SK-N-SH (cell line): ENCODE data around the gene SLC41A2. TPM values are rescaled to one million over a fixed set of nuclear protein-coding genes. Genes with fewer than 3 reads are reported as not detected.

Source experiments
- CTCF ChIA-PET: fragments of 300-600, 350-600 bp; formaldehyde crosslinking; extraction: SDS; loops from one replicate; lab custom pipeline; 2021; lab: Yijun Ruan, JAX
- POLR2A ChIA-PET: fragments of 350-600 bp; sonication (Branson Sonifier 250); formaldehyde crosslinking; extraction: SDS; loops from one replicate; lab custom pipeline; 2020; ENCODE audit warnings: antibody characterized with exemption, inconsistent platforms; lab: Yijun Ruan, JAX
- DNase-seq: peaks from one replicate; pipeline ENCODE4 v3.0.0; 2012
- H2AFZ ChIP-seq: fragments of 200-600 bp; sonication (generic); 2 replicates; pipeline ENCODE4 v1.8.1; 2016; ENCODE audit warnings: antibody characterized with exemption, mild to moderate bottlenecking, low read depth
- H3F3A ChIP-seq: fragments of 200-600 bp; sonication (generic); replicated peaks from 2 replicates; pipeline ENCODE3; 2016; ENCODE audit warnings: antibody characterized with exemption, mild to moderate bottlenecking; ENCODE audit not compliant: insufficient read depth
- H3K27ac ChIP-seq, 2 experiments: fragments of 200-500 bp in 1 of 2; fragments of 200-600 bp in 1 of 2; sonication (Bioruptor generic) in 1 of 2; sonication (generic), shearing (Covaris generic) in 1 of 2; 2 replicates each; pipeline versions ENCODE4 v1.5.1 to v1.6.1; 2014 to 2016; ENCODE audit warnings: low read depth in 2 of 2, inconsistent platforms in 1 of 2, low read length in 1 of 2, mild to moderate bottlenecking in 1 of 2, mixed read lengths in 1 of 2
- H3K27me3 ChIP-seq: fragments of 200-600 bp; sonication (generic), shearing (Covaris generic); 2 replicates; pipeline ENCODE4 v1.6.1; 2016; ENCODE audit warnings: mixed run types; ENCODE audit not compliant: insufficient read depth
- H3K36me3 ChIP-seq, 2 experiments: fragments of 200-500 bp in 1 of 2; fragments of 200-600 bp in 1 of 2; sonication (Bioruptor generic) in 1 of 2; sonication (generic) in 1 of 2; replicated peaks in 1 of 2; 2 replicates each; pipeline versions ENCODE3 to v1.5.1; 2014 to 2016; ENCODE audit warnings: low read length in 1 of 2, mild to moderate bottlenecking in 1 of 2; ENCODE audit not compliant: insufficient read depth in 2 of 2, control insufficient read depth in 1 of 2
- H3K4me1 ChIP-seq, 2 experiments: fragments of 200-500 bp in 1 of 2; fragments of 200-600 bp in 1 of 2; sonication (Bioruptor generic) in 1 of 2; sonication (generic), shearing (Covaris generic) in 1 of 2; 2 replicates each; pipeline versions ENCODE4 v1.5.1 to v1.6.1; 2014 to 2016; ENCODE audit warnings: low read depth in 1 of 2, low read length in 1 of 2, mixed run types in 1 of 2; ENCODE audit not compliant: insufficient read depth in 2 of 2, control insufficient read depth in 1 of 2
- H3K4me2 ChIP-seq: fragments of 200-600 bp; sonication (generic), shearing (Covaris generic); 2 replicates; pipeline ENCODE4 v1.6.1; 2017; ENCODE audit warnings: mixed run types
- H3K4me3 ChIP-seq, 2 experiments: fragments of 200-500 bp in 1 of 2; fragments of 200-600 bp in 1 of 2; sonication (Bioruptor generic) in 1 of 2; sonication (generic), shearing (Covaris generic) in 1 of 2; 2 replicates each; pipeline versions ENCODE4 v1.5.1 to v1.8.1; 2014 to 2016; ENCODE audit warnings: low read depth in 2 of 2, inconsistent platforms in 1 of 2, low read length in 1 of 2, mild to moderate bottlenecking in 1 of 2, mixed read lengths in 1 of 2, moderate library complexity in 1 of 2
- H3K79me2 ChIP-seq: fragments of 200-600 bp; sonication (generic); 2 replicates; pipeline ENCODE4 v1.8.1; 2017; ENCODE audit warnings: mild to moderate bottlenecking; ENCODE audit not compliant: insufficient read depth
- H3K9ac ChIP-seq: fragments of 200-600 bp; sonication (generic); 2 replicates; pipeline ENCODE4 v1.6.1; 2017; ENCODE audit warnings: mixed run types
- H3K9me2 ChIP-seq: fragments of 200-600 bp; sonication (generic); 2 replicates; pipeline ENCODE4 v1.6.1; 2017; ENCODE audit warnings: mixed run types
- H3K9me3 ChIP-seq: fragments of 200-600 bp; sonication (generic); 2 replicates; pipeline ENCODE4 v1.6.1; 2017; ENCODE audit warnings: mixed run types, mild to moderate bottlenecking, moderate library complexity
- H4K20me1 ChIP-seq: fragments of 200-600 bp; sonication (generic); 2 replicates; pipeline ENCODE4 v1.6.1; 2017; ENCODE audit warnings: mild to moderate bottlenecking, mixed run types; ENCODE audit not compliant: insufficient read depth
- CTCF ChIP-seq: fragments of 200-600 bp; sonication (generic); IDR thresholded peaks from 2 replicates; pipeline ENCODE4 v1.6.1; 2017; ENCODE audit warnings: antibody characterized with exemption, mild to moderate bottlenecking, moderate library complexity
- ELF1 ChIP-seq: IDR thresholded peaks from 2 replicates; pipeline ENCODE4 v1.4.0; 2012
- EP300 ChIP-seq, 2 experiments: IDR thresholded peaks; 2 replicates each; pipeline versions ENCODE4 v1.4.0 to v1.6.1; 2012; ENCODE audit warnings: borderline replicate concordance in 1 of 2, low read depth in 1 of 2, low read length in 1 of 2
- EZH2phosphoT487 ChIP-seq: fragments of 200-600 bp; sonication (generic); IDR thresholded peaks from 2 replicates; pipeline ENCODE4 v1.6.1; 2017; ENCODE audit warnings: low read depth, mixed run types, mild to moderate bottlenecking, antibody characterized with exemption, moderate library complexity, borderline replicate concordance
- FOSL2 ChIP-seq: IDR thresholded peaks from 2 replicates; pipeline ENCODE4 v1.4.0; 2012; ENCODE audit warnings: low read depth, mild to moderate bottlenecking, moderate library complexity, borderline replicate concordance
- FOXJ3 ChIP-seq: sonication (generic); formaldehyde crosslinking; IDR thresholded peaks from 2 replicates; pipeline ENCODE4 v1.5.1; 2020; ENCODE audit warnings: mild to moderate bottlenecking, missing genetic modification reagents
- FOXM1 ChIP-seq: IDR thresholded peaks from 2 replicates; pipeline ENCODE4 v1.4.0; 2012; ENCODE audit warnings: low read depth, mild to moderate bottlenecking
- GABPA ChIP-seq: IDR thresholded peaks from 2 replicates; pipeline ENCODE4 v1.4.0; 2012; ENCODE audit warnings: low read depth, mild to moderate bottlenecking
- IRF3 ChIP-seq: fragments of 150-350 bp; IDR thresholded peaks from 2 replicates; pipeline ENCODE4 v1.6.1; 2016; ENCODE audit warnings: mild to moderate bottlenecking, low read depth, low read length
- MAX ChIP-seq: IDR thresholded peaks from 2 replicates; pipeline ENCODE4 v1.4.0; 2012; ENCODE audit warnings: low read depth
- MEF2A ChIP-seq: IDR thresholded peaks from 2 replicates; pipeline ENCODE4 v1.4.0; 2012; ENCODE audit warnings: low read depth, borderline replicate concordance
- NFIC ChIP-seq: IDR thresholded peaks from 2 replicates; pipeline ENCODE4 v1.4.0; 2012; ENCODE audit warnings: borderline replicate concordance
- NRF1 ChIP-seq: IDR thresholded peaks from 2 replicates; pipeline ENCODE4 v1.6.1; 2012; ENCODE audit warnings: low read depth, mild to moderate bottlenecking, low read length
- PBX3 ChIP-seq: IDR thresholded peaks from 2 replicates; pipeline ENCODE4; 2012
- POLR2AphosphoS5 ChIP-seq: IDR thresholded peaks from 2 replicates; pipeline ENCODE4 v1.6.1; 2012; ENCODE audit warnings: low read depth, low read length
- SMC3 ChIP-seq: IDR thresholded peaks from 2 replicates; pipeline ENCODE4 v1.6.1; 2012; ENCODE audit warnings: low read depth, low read length, improper control_type of control experiment
- YY1 ChIP-seq: IDR thresholded peaks from 2 replicates; pipeline ENCODE4 v1.4.0; 2012; ENCODE audit warnings: low read depth, mild to moderate bottlenecking
- WGBS: methylation state at CpG from one replicate; pipeline ENCODE4 v1.1.6; 2017; ENCODE audit warnings: low lambda C conversion rate; 5-methylcytosine and 5-hydroxymethylcytosine counted together
- polyA plus RNA-seq, 3 experiments: library from polyadenylated mRNA; depleted of rRNA; stranded (reverse); fragments of >200 nt; gene quantifications; 2 replicates each; pipeline ENCODE4 v1.2.3, GENCODE V29; 2012
- TF ChIP-seq, protein P1 (sequence below): IDR thresholded peaks from 2 replicates; pipeline ENCODE4 v1.4.0; 2012; ENCODE audit warnings: low read depth, borderline replicate concordance

Gene SLC41A2
- polyA plus RNA-seq, 1 of the 3 experiments (the other 2 are of a cell fraction): 1.7 TPM

DNA sequence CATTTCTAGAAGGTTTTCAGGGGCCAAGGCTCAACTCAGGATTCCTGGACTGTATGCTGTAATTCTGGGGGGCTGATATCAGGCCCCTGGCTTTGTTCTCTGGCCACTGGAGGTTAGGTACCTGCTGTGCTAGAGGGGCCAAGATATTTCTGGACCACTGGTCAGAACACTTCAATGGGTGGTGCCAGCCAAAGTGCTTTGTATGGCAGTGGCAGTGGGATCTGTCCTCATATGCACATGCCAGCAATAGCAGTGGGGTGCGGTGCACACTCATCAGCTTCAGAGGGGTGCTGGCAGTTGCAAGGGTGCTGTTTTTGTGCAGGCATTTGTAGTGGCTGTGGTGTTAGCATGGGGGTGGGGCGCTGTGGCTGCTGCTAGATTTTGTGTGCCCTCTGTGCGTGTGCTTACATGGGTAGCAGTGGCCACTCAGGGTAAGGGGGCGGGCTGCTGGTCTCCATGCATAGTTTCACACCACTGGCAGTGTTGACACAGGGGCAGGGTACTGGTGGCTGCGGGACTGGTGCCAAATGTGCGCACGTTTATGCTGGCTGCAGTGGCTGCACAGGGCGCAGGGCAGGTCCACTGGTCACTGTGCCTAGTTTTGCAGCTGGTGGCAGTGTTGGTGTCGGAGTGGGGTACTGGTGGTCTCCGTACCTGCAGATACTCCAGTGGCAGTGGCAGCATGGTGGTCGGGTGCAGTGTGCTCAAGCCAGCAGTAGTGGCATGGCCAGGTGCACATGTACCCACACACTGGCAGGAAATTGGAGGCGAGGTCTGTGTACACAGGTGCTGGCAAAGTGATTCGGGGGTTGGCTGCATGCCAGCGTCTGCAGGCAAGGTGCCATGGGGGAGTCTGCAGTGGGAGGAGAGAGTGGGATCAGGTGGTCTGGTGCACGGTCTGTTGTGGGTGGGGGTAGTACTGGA lies 40.6 kb upstream of the SLC41A2 start:
- Histone ChIP-seq H3K9me2 (no peaks in the 10 kb centered on the region), H3K4me3 (no peak overlapping the region), H3K4me2 (no peak overlapping the region), H3K27me3 (no peaks in the 10 kb centered on the region), H3F3A (no peaks in the 10 kb centered on the region), H3K36me3 (peaks cover 57 to 82% of the 10 kb centered on the region in 2 experiments), H3K9me3 (no peaks in the 10 kb centered on the region), H2AFZ (no peak overlapping the region), H3K4me1 (peaks cover 0 to 2% of the 10 kb centered on the region in 2 experiments; a peak in 1 of 4 replicates), H3K9ac (no peak overlapping the region), H3K79me2 (no peaks in the 10 kb centered on the region), H3K27ac (no peak overlapping the region), H4K20me1 (no peaks in the 10 kb centered on the region)
- TF ChIP-seq MAX (no peak), NFIC (no peak), PBX3 (no peak), CTCF (no peak), FOXM1 (no peak), YY1 (no peak), NRF1 (no peak), IRF3 (no peak), MEF2A (no peak), FOXJ3 (no peak)
- no peak for DNase-seq
- 82% methylated on average over 7 of the region's 15 CpGs for WGBS
- POLR2A ChIA-PET: no interaction called here
- CTCF ChIA-PET: no interaction called here

DNA sequence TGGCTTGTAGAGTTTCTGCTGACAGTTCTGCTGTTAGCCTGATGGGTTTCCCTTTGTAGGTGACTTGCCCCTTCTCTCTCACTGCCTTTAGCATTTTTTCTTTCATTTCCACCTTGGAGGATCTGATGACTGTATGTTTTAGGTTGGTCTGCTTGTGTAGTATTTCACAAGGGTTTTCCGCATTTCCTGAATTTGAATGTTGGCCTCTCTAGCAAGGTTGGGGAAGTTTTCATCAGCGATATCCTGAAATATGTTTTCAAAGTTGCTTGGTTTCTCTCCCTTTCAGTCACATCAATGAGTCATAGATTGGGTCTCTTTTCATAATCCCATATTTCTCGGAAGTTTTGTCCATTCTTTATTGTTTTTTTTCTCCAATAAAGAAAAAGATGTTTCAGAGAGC lies 39.5 kb upstream of the SLC41A2 start:
- 95% methylated on average over 3 of the region's 3 CpGs for WGBS
- Histone ChIP-seq H3K4me1 (peaks cover 0 to 2% of the 10 kb centered on the region in 2 experiments; a peak in 1 of 4 replicates), H2AFZ (no peak overlapping the region), H3K27ac (no peak overlapping the region), H3K9me3 (no peaks in the 10 kb centered on the region), H3K4me3 (no peak overlapping the region), H3K79me2 (no peaks in the 10 kb centered on the region), H4K20me1 (no peaks in the 10 kb centered on the region), H3K9ac (no peak overlapping the region), H3K9me2 (no peaks in the 10 kb centered on the region), H3K27me3 (no peaks in the 10 kb centered on the region), H3K36me3 (peaks cover 47 to 82% of the 10 kb centered on the region in 2 experiments), H3F3A (no peaks in the 10 kb centered on the region), H3K4me2 (no peak overlapping the region)
- ChIA-PET POLR2A (no interaction called here), CTCF (no interaction called here)
- TF ChIP-seq FOSL2 (no peak), FOXJ3 (no peak), EP300 (IDR thresholded peaks at IDR 0.05; ENCODE audit: borderline replicate concordance in 1 of 2, low read depth in 1 of 2, low read length in 1 of 2) (no peak), ELF1 (no peak), EZH2phosphoT487 (no peak), FOXM1 (no peak), GABPA (no peak), IRF3 (no peak), NRF1 (no peak), YY1 (no peak), POLR2AphosphoS5 (no peak), SMC3 (no peak)
- TF ChIP-seq, protein P1, sequence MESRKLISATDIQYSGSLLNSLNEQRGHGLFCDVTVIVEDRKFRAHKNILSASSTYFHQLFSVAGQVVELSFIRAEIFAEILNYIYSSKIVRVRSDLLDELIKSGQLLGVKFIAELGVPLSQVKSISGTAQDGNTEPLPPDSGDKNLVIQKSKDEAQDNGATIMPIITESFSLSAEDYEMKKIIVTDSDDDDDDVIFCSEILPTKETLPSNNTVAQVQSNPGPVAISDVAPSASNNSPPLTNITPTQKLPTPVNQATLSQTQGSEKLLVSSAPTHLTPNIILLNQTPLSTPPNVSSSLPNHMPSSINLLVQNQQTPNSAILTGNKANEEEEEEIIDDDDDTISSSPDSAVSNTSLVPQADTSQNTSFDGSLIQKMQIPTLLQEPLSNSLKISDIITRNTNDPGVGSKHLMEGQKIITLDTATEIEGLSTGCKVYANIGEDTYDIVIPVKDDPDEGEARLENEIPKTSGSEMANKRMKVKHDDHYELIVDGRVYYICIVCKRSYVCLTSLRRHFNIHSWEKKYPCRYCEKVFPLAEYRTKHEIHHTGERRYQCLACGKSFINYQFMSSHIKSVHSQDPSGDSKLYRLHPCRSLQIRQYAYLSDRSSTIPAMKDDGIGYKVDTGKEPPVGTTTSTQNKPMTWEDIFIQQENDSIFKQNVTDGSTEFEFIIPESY: no peak
- no peak for DNase-seq
